DOHH2 (cell line): ENCODE measurements around the gene ASCC2.

ENCODE experiments used
- H3F3A ChIP-seq: fragments of 200-600 bp; sonication (generic), shearing (Covaris generic); 2 replicates; pipeline ENCODE4 v1.6.0; 2016; ENCODE audit warnings: antibody characterized with exemption, mild to moderate bottlenecking; ENCODE audit not compliant: control insufficient read depth, insufficient read depth
- H3K27ac ChIP-seq: fragments of 200-600 bp; sonication (generic); 2 replicates; pipeline ENCODE4 v1.5.1; 2014; ENCODE audit warnings: low read depth, mild to moderate bottlenecking, low read length, moderate library complexity
- H3K27me3 ChIP-seq: fragments of 200-600 bp; sonication (generic); 2 replicates; pipeline ENCODE4 v1.6.1; 2014; ENCODE audit warnings: mild to moderate bottlenecking, low read length, mixed read lengths; ENCODE audit not compliant: control insufficient read depth
- H3K36me3 ChIP-seq: fragments of 200-600 bp; sonication (generic); 2 replicates; pipeline ENCODE4 v1.6.1; 2014; ENCODE audit warnings: mild to moderate bottlenecking, low read length, moderate library complexity, mixed read lengths; ENCODE audit not compliant: control insufficient read depth
- H3K4me1 ChIP-seq: fragments of 200-600 bp; sonication (generic); 2 replicates; pipeline ENCODE4 v1.6.1; 2014; ENCODE audit warnings: mild to moderate bottlenecking, low read length, mixed read lengths; ENCODE audit not compliant: control insufficient read depth
- H3K4me2 ChIP-seq: fragments of 200-600 bp; sonication (generic); 2 replicates; pipeline ENCODE4 v1.6.0; 2014; ENCODE audit warnings: mild to moderate bottlenecking, low read length, moderate library complexity
- H3K4me3 ChIP-seq: fragments of 200-600 bp; sonication (generic); 2 replicates; pipeline ENCODE4 v1.5.1; 2014; ENCODE audit warnings: mild to moderate bottlenecking, low read length, mixed read lengths
- H3K79me2 ChIP-seq: fragments of 200-600 bp; sonication (generic); 2 replicates; pipeline ENCODE4 v1.6.1; 2014; ENCODE audit warnings: mild to moderate bottlenecking, low read length, mixed read lengths; ENCODE audit not compliant: control insufficient read depth
- H3K9me2 ChIP-seq: fragments of 200-600 bp; sonication (generic); replicated peaks from 2 replicates; pipeline ENCODE4 v1.6.1; 2014; ENCODE audit warnings: mild to moderate bottlenecking, low read length, mixed read lengths; ENCODE audit not compliant: control insufficient read depth
- H3K9me3 ChIP-seq: fragments of 200-600 bp; sonication (generic); 2 replicates; pipeline ENCODE4 v1.6.1; 2014; ENCODE audit warnings: antibody characterized with exemption, low read length, mixed read lengths; ENCODE audit not compliant: control insufficient read depth, insufficient read depth
- H4K20me1 ChIP-seq: fragments of 200-600 bp; sonication (generic); 2 replicates; pipeline ENCODE4 v1.6.0; 2014; ENCODE audit warnings: low read depth, mild to moderate bottlenecking, antibody characterized with exemption, low read length, moderate library complexity; ENCODE audit not compliant: control insufficient read depth, insufficient read depth
- EZH2phosphoT487 ChIP-seq: fragments of 200-600 bp; sonication (generic); IDR thresholded peaks from 2 replicates; pipeline ENCODE4 v1.6.1; 2017; ENCODE audit warnings: borderline replicate concordance, mild to moderate bottlenecking, antibody characterized with exemption, low read length, moderate library complexity, mixed read lengths
- TF ChIP-seq, protein P1 (sequence below): fragments of 200-600 bp; sonication (generic); IDR thresholded peaks from one replicate; pipeline ENCODE4 v1.5.1; 2014; ENCODE audit warnings: antibody characterized with exemption, mild to moderate bottlenecking, low read depth, low read length; ENCODE audit not compliant: poor library complexity, severe bottlenecking

Gene ASCC2

DNA sequence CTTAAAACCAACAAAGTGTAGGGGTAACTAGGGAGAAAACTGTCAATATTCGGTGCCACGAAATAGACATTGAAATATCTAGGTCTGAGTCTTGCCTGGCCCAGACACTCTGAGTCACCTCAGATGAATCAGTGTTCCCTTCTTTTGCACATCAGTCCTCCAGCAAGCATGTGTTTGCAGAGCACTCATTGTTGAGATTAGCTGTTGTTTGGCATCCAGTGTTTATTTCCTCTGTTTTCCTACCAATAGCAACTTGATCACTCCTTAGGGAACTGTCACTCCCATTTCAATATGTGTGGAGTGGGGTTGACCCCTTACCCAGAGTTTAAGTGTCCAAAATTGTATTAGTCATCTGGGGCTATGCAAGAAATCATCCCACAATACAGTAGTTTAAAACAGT lies 4.7 kb upstream of the ASCC2 start:
- Histone ChIP-seq H3K4me3 (no peak overlapping the region), H3K27me3 (no peaks in the 10 kb centered on the region), H3K36me3 (peaks cover 2% of the 10 kb centered on the region; the same call in 1 of the 2 replicates), H3K9me3 (no peaks in the 10 kb centered on the region), H3F3A (no peaks in the 10 kb centered on the region), H3K9me2 (no peaks in the 10 kb centered on the region), H3K27ac (no peak overlapping the region), H3K79me2 (peaks cover 3% of the 10 kb centered on the region), H3K4me2 (no peak overlapping the region), H3K4me1 (peaks cover 8% of the 10 kb centered on the region), H4K20me1 (no peaks in the 10 kb centered on the region)
- TF ChIP-seq EZH2phosphoT487 = no peak
- TF ChIP-seq, protein P1, sequence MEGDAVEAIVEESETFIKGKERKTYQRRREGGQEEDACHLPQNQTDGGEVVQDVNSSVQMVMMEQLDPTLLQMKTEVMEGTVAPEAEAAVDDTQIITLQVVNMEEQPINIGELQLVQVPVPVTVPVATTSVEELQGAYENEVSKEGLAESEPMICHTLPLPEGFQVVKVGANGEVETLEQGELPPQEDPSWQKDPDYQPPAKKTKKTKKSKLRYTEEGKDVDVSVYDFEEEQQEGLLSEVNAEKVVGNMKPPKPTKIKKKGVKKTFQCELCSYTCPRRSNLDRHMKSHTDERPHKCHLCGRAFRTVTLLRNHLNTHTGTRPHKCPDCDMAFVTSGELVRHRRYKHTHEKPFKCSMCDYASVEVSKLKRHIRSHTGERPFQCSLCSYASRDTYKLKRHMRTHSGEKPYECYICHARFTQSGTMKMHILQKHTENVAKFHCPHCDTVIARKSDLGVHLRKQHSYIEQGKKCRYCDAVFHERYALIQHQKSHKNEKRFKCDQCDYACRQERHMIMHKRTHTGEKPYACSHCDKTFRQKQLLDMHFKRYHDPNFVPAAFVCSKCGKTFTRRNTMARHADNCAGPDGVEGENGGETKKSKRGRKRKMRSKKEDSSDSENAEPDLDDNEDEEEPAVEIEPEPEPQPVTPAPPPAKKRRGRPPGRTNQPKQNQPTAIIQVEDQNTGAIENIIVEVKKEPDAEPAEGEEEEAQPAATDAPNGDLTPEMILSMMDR = no peak

GRCh38 chr22:29842172-29842571 lies 4.1 kb upstream of the ASCC2 start:
- Histone ChIP-seq H4K20me1 (0 out of 2 replicates have a peak, but pooled peaks cover 3% of the 10 kb centered on the region), H3K4me1 (peaks cover 13% of the 10 kb centered on the region), H3K4me3 (no peak overlapping the region), H3K36me3 (peaks cover 3% of the 10 kb centered on the region; the same call in 1 of the 2 replicates), H3K27ac (no peak overlapping the region), H3K79me2 (peaks cover 8% of the 10 kb centered on the region), H3F3A (no peaks in the 10 kb centered on the region), H3K9me3 (no peaks in the 10 kb centered on the region), H3K9me2 (no peaks in the 10 kb centered on the region), H3K27me3 (no peaks in the 10 kb centered on the region), H3K4me2 (no peak overlapping the region)
- no peak for TF ChIP-seq EZH2phosphoT487
- TF ChIP-seq, protein P1 = no peak

DNA sequence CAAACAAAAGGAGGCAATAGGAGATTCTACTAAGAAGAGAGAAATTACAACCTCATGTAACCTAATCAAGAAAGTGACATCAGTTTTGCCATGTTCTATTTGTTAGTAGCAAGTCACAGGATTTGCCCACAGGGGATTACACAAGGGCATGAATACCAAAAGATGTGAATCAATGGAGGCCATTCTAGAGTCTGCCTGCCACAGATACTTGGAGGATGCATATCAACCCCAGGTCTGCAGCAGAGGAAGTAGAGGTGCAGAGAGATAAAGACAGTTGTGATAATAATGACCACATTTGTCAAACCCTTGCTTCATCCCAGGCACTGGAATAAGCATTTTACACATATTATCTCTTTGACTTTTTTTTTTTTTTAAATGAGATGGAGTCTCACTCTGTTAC lies 2.4 kb upstream of the ASCC2 start:
- Histone ChIP-seq H3K4me1 (peaks cover 18% of the 10 kb centered on the region), H4K20me1 (0 out of 2 replicates have a peak, but pooled peaks cover 3% of the 10 kb centered on the region), H3K27ac (no peak overlapping the region), H3K27me3 (no peaks in the 10 kb centered on the region), H3K9me3 (no peaks in the 10 kb centered on the region), H3K79me2 (peaks cover 25% of the 10 kb centered on the region), H3K4me2 (no peak overlapping the region), H3K36me3 (peaks cover 6% of the 10 kb centered on the region), H3K4me3 (no peak overlapping the region), H3F3A (no peaks in the 10 kb centered on the region), H3K9me2 (no peaks in the 10 kb centered on the region)
- TF ChIP-seq, protein P1 = no peak
- no peak for TF ChIP-seq EZH2phosphoT487
